ENCODE measurements around the gene TNNT3. TPM values are rescaled to one million over a fixed set of nuclear protein-coding genes. Genes with fewer than 3 reads are reported as not detected.

The TNNT3 gene
- total RNA-seq, 1 donor from 2014 or later: not detected

GRCh38 chr11:1969776-1970175 lies 50.3 kb downstream of the TNNT3 start:
- H3K27me3 Mint-ChIP-seq (ENCODE audit: unreplicated experiment): no peaks in the 10 kb centered on the region
- H3K9me3 Mint-ChIP-seq (ENCODE audit: unreplicated experiment): no peaks in the 10 kb centered on the region
- TF ChIP-seq CTCF (IDR thresholded peaks at IDR 0.05; ENCODE audit: unreplicated experiment): no peak
- no peak overlapping the region for H3K4me3 Mint-ChIP-seq (ENCODE audit: unreplicated experiment)
- H3K36me3 Mint-ChIP-seq (ENCODE audit: low read depth, unreplicated experiment): no peaks in the 10 kb centered on the region
- DNase-seq (ENCODE audit: low spot score): no peak
- H3K4me1 Mint-ChIP-seq (ENCODE audit: unreplicated experiment): no peaks in the 10 kb centered on the region
- no peak overlapping the region for H3K27ac Mint-ChIP-seq (ENCODE audit: unreplicated experiment)

- DNase-seq (ENCODE audit: low spot score): no peak
- Mint-ChIP-seq H3K9me3 (ENCODE audit: unreplicated experiment) (no peaks in the 10 kb centered on the region), H3K4me3 (ENCODE audit: unreplicated experiment) (no peak overlapping the region), H3K27me3 (ENCODE audit: unreplicated experiment) (no peaks in the 10 kb centered on the region), H3K27ac (ENCODE audit: unreplicated experiment) (no peak overlapping the region), H3K36me3 (ENCODE audit: low read depth, unreplicated experiment) (no peaks in the 10 kb centered on the region), H3K4me1 (ENCODE audit: unreplicated experiment) (no peaks in the 10 kb centered on the region)
- no peak for TF ChIP-seq CTCF (IDR thresholded peaks at IDR 0.05; ENCODE audit: unreplicated experiment)
These were observed 51.5 kb downstream of the TNNT3 start for GRCh38 chr11:1970956-1971355.

GRCh38 chr11:1975185-1975584 lies 55.7 kb downstream of the TNNT3 start:
- Mint-ChIP-seq H3K4me3 (ENCODE audit: unreplicated experiment) (no peak overlapping the region), H3K27ac (ENCODE audit: unreplicated experiment) (no peak overlapping the region), H3K36me3 (ENCODE audit: low read depth, unreplicated experiment) (no peaks in the 10 kb centered on the region), H3K4me1 (ENCODE audit: unreplicated experiment) (no peaks in the 10 kb centered on the region), H3K27me3 (ENCODE audit: unreplicated experiment) (no peaks in the 10 kb centered on the region), H3K9me3 (ENCODE audit: unreplicated experiment) (no peaks in the 10 kb centered on the region)
- TF ChIP-seq CTCF (IDR thresholded peaks at IDR 0.05; ENCODE audit: unreplicated experiment): no peak
- DNase-seq (ENCODE audit: low spot score): no peak

- no peak for DNase-seq (ENCODE audit: low spot score)
These were observed 59.4 kb downstream of the TNNT3 start for GRCh38 chr11:1978720-1979473.

More at GRCh38 chr11:1978720-1979473, 59.4 kb downstream of the TNNT3 start:
- TF ChIP-seq CTCF (IDR thresholded peaks at IDR 0.05; ENCODE audit: unreplicated experiment): no peak
- no peak overlapping the region for H3K27ac Mint-ChIP-seq (ENCODE audit: unreplicated experiment)
- no peaks in the 10 kb centered on the region for H3K36me3 Mint-ChIP-seq (ENCODE audit: low read depth, unreplicated experiment)
- no peaks in the 10 kb centered on the region for H3K9me3 Mint-ChIP-seq (ENCODE audit: unreplicated experiment)
- no peaks in the 10 kb centered on the region for H3K4me1 Mint-ChIP-seq (ENCODE audit: unreplicated experiment)
- H3K4me3 Mint-ChIP-seq (ENCODE audit: unreplicated experiment): no peak overlapping the region
- H3K27me3 Mint-ChIP-seq (ENCODE audit: unreplicated experiment): no peaks in the 10 kb centered on the region

All from endothelial cell (in vitro differentiated cells).